Measurements from ENCODE around the gene STPG1.

Gene STPG1

GRCh38 chr1:24345334-24345733 lies 68.2 kb downstream of the STPG1 start:
- TF ChIP-seq, protein P1, sequence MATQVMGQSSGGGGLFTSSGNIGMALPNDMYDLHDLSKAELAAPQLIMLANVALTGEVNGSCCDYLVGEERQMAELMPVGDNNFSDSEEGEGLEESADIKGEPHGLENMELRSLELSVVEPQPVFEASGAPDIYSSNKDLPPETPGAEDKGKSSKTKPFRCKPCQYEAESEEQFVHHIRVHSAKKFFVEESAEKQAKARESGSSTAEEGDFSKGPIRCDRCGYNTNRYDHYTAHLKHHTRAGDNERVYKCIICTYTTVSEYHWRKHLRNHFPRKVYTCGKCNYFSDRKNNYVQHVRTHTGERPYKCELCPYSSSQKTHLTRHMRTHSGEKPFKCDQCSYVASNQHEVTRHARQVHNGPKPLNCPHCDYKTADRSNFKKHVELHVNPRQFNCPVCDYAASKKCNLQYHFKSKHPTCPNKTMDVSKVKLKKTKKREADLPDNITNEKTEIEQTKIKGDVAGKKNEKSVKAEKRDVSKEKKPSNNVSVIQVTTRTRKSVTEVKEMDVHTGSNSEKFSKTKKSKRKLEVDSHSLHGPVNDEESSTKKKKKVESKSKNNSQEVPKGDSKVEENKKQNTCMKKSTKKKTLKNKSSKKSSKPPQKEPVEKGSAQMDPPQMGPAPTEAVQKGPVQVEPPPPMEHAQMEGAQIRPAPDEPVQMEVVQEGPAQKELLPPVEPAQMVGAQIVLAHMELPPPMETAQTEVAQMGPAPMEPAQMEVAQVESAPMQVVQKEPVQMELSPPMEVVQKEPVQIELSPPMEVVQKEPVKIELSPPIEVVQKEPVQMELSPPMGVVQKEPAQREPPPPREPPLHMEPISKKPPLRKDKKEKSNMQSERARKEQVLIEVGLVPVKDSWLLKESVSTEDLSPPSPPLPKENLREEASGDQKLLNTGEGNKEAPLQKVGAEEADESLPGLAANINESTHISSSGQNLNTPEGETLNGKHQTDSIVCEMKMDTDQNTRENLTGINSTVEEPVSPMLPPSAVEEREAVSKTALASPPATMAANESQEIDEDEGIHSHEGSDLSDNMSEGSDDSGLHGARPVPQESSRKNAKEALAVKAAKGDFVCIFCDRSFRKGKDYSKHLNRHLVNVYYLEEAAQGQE (IDR thresholded peaks at IDR 0.05; ENCODE audit: insufficient replicate concordance, low read depth) = no peak
- no peak for TF ChIP-seq SPI1 (IDR thresholded peaks at IDR 0.05; ENCODE audit: borderline replicate concordance, low read depth)
- TF ChIP-seq GABPA (IDR thresholded peaks at IDR 0.05; ENCODE audit: low read depth) = no peak
- no peak for TF ChIP-seq POLR2AphosphoS5 (IDR thresholded peaks at IDR 0.05; ENCODE audit: low read depth)
- TF ChIP-seq, protein P2, sequence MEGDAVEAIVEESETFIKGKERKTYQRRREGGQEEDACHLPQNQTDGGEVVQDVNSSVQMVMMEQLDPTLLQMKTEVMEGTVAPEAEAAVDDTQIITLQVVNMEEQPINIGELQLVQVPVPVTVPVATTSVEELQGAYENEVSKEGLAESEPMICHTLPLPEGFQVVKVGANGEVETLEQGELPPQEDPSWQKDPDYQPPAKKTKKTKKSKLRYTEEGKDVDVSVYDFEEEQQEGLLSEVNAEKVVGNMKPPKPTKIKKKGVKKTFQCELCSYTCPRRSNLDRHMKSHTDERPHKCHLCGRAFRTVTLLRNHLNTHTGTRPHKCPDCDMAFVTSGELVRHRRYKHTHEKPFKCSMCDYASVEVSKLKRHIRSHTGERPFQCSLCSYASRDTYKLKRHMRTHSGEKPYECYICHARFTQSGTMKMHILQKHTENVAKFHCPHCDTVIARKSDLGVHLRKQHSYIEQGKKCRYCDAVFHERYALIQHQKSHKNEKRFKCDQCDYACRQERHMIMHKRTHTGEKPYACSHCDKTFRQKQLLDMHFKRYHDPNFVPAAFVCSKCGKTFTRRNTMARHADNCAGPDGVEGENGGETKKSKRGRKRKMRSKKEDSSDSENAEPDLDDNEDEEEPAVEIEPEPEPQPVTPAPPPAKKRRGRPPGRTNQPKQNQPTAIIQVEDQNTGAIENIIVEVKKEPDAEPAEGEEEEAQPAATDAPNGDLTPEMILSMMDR (IDR thresholded peaks at IDR 0.05; ENCODE audit: insufficient read depth, low read length) = no peak
- no peak for DNase-seq (ENCODE audit: low read depth in 1 of 2, low spot score in 1 of 2)
- Histone ChIP-seq H3K4me3 (replicated peaks; ENCODE audit: insufficient read depth, low read length) (no peak overlapping the region), H3K27ac (replicated peaks) (no peak overlapping the region), H3K27me3 (ENCODE audit: insufficient read depth, poor library complexity, severe bottlenecking) (no peaks in the 10 kb centered on the region)

- Histone ChIP-seq H3K27ac (replicated peaks) (no peak overlapping the region), H3K27me3 (ENCODE audit: insufficient read depth, poor library complexity, severe bottlenecking) (no peaks in the 10 kb centered on the region), H3K4me3 (replicated peaks; ENCODE audit: insufficient read depth, low read length) (no peak overlapping the region)
- TF ChIP-seq SPI1 (IDR thresholded peaks at IDR 0.05; ENCODE audit: borderline replicate concordance, low read depth) = no peak
- TF ChIP-seq, protein P2 (IDR thresholded peaks at IDR 0.05; ENCODE audit: insufficient read depth, low read length) = no peak
- TF ChIP-seq, protein P1 (IDR thresholded peaks at IDR 0.05; ENCODE audit: insufficient replicate concordance, low read depth) = no peak
- no peak for TF ChIP-seq POLR2AphosphoS5 (IDR thresholded peaks at IDR 0.05; ENCODE audit: low read depth)
- DNase-seq (ENCODE audit: low read depth in 1 of 2, low spot score in 1 of 2) = no peak
Measured at GRCh38 chr1:24344090-24344742, 69.4 kb downstream of the STPG1 start.

GRCh38 chr1:24343412-24344089 lies 70.0 kb downstream of the STPG1 start:
- no peak for DNase-seq (ENCODE audit: low read depth in 1 of 2, low spot score in 1 of 2)
- TF ChIP-seq POLR2AphosphoS5 (IDR thresholded peaks at IDR 0.05; ENCODE audit: low read depth) (no peak), GABPA (IDR thresholded peaks at IDR 0.05; ENCODE audit: low read depth) (no peak), SPI1 (IDR thresholded peaks at IDR 0.05; ENCODE audit: borderline replicate concordance, low read depth) (no peak)
- TF ChIP-seq, protein P1 (IDR thresholded peaks at IDR 0.05; ENCODE audit: insufficient replicate concordance, low read depth) = no peak
- TF ChIP-seq, protein P2 (IDR thresholded peaks at IDR 0.05; ENCODE audit: insufficient read depth, low read length) = no peak

More at GRCh38 chr1:24343412-24344089, 70.0 kb downstream of the STPG1 start:
- H3K27me3 ChIP-seq (ENCODE audit: insufficient read depth, poor library complexity, severe bottlenecking) = no peaks in the 10 kb centered on the region
- no peak overlapping the region for H3K4me3 ChIP-seq (replicated peaks; ENCODE audit: insufficient read depth, low read length)
- H3K27ac ChIP-seq (replicated peaks) = no peak overlapping the region
